Measurements from ENCODE around the gene MAML3.

The MAML3 gene

DNA sequence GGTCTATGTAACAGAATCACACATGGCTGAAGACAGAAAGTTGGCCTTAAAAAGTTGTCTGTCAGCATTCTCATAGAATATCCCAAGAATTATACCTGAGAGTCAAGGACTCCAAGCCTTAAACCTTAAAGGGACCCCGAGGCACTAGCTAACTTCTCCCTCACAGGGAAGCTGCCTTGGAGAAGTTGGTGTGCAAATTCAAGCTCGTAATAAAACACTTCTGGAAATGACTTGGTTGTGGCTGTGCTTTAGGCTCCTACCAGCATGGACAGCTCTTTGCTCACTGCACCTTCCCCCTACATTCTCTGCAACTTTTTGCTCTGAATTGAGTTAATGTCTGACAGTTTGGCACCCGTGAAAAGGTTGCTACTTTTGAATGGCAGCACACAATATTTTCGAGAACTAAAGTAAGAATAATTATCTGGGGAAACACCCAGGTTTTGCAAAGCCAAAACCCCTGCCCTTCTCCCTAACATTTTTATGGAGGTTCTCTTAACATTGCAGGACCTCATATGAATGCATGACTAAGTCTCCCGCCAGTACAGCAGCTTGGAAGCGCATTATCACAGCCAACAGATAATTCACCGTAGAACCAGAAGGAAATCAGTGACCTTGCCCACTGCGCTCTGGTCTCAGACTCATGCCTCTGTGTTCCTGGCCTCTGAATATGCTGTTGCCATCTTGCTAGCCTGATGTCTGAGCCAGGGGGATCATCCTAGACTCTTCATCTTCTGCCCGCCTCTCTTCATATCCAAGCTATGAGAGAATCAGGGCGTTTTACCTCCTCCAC is 397.4 kb downstream of the MAML3 start:
- DNase-seq (ENCODE audit: low read depth) = no peak

- DNase-seq (ENCODE audit: low read depth) = no peak
Observed at GRCh38 chr4:139754938-139755337, 399.0 kb downstream of the MAML3 start.

GRCh38 chr4:139753686-139754085 is 400.3 kb downstream of the MAML3 start:
- no peak for DNase-seq (ENCODE audit: low read depth)

DNA sequence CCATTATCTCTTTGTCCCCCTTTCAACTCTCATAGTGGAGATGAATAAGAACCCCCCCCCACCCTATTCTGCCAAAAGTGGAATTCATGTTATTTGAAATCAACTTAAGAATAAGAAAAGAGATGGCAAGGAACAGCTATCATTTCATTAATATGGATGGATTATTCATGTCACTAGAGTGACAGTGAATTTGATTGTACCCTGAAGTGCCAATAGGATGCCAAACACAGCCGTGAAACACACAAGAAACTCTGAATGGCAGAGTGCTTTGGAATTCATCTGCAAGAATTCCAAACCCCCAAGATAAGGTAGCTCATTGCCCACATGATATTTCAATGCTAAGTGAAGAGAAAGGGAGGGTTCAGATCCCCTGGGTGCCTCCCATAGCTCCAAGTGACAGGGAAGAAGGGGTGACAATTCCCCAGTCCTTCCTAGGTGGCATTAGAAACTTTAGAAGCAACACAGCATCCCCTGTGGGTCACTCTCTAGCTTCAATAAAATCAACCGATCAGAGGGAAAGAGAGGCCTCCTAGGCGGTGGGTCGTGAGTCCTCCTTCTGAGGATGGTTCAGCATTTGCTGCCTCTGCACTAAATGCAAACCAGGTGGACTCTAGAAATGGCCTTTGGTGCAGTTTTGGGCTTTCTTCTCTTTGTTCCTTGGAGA is 404.0 kb downstream of the MAML3 start:
- DNase-seq (ENCODE audit: low read depth) = no peak

- no peak for DNase-seq (ENCODE audit: low read depth)
Observed at GRCh38 chr4:139749338-139749737, 404.6 kb downstream of the MAML3 start.

- DNase-seq (ENCODE audit: low read depth) = no peak
Observed at GRCh38 chr4:139746431-139747171, 407.4 kb downstream of the MAML3 start.

DNA sequence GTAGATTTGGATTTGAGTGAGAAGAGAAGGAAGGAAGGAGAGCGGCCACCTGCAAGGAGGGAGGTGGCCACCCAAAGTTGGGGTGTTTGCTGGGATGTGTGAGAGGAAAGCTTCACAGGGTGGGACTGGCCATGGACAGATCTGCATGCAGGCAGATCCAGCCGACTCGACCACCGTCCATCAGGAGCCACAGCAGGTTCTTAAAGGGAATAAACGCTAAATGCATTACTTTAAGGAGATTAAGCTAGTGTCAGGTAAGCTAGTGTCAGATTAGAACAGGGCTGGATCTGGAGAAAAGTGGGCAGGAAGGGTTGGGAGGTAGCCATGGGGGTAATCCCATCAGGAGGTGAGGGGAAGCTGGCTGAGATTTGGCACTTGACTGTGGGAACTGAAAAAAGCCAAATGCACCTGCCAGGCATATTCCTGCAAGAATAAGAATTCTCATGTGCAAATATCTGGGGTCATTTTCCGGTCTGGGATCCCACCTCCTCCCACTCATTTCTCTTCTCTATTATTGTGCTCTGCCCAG is 408.8 kb downstream of the MAML3 start:
- DNase-seq (ENCODE audit: low read depth) = no peak

DNA sequence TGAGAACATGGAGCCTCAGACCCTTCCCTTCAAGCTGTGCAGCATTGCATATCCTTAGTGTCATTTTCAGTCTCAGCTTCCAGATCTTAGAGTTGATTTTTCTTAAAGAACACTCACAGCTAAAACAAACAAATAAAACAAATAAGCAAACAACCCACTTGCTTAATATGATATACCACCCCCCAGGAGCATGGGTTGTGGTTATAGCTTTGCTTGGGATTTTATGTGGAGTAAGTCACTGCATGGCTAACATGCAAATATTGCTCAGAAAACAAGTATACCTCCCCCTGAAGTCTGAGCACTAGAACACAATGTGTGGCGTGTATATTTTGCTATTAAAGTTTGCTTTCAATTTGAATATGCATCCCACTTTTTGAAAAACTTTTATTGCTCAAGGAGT is 409.8 kb downstream of the MAML3 start:
- DNase-seq (ENCODE audit: low read depth) = no peak

DNA sequence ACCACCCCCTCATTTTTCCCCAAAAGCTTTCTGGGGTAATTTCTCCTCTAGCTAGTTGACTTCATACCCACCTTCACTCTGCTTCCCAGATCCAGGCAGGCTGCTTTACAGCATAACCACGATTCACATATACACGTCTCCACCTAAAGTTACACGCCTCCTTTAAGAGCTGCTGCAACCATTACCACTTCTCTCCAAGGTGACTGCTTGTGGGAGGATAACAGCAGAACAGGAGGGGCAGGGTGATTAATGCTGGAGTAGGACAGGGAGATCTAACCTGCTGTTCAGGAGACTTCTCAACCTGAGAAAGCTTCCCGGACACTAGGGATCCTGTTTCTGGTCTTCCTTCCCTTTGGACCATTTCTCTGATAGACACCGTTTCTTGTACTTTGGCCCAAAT is 411.0 kb downstream of the MAML3 start:
- no peak for DNase-seq (ENCODE audit: low read depth)

- peak; percentile 75 for DNase-seq (ENCODE audit: low read depth)
Observed at GRCh38 chr4:139740531-139741041, 413.4 kb downstream of the MAML3 start.

GRCh38 chr4:139740121-139740520 is 413.9 kb downstream of the MAML3 start:
- no peak for DNase-seq (ENCODE audit: low read depth)

DNA sequence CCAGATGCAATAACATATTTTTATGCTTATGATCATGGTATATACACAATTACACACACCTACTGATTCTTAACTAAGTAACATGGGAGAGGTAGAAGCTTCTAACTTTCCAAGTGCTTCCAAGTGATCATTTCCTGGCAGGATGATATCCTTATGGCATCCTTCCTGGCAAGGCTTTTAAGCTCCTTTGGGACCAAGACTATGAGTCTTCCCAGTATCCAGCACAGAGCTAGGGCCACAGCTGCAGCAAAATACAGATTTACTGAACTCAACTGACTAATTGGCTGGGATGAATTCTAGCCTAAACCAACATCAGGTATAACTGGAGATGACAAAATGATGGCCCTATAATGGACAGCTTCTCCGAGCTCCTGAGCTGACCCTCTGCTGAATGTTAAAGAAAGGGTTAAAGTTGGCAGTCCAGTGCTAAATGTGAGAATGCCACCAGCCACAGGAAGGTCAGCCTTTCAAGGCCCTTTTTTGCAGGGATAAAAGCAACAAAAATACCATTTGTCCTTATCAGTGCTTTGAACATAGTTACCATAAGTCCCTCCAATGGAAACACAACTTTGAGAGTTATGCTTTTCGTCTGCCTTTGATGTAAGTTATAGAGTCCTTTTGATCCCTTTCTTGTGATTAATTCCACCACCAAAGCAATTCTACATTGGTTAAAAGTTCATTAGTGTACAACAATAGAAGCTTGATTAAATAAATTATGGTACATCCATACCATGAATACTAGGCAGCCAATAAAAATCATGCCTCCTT is 415.0 kb downstream of the MAML3 start:
- no peak for DNase-seq (ENCODE audit: low read depth)

DNA sequence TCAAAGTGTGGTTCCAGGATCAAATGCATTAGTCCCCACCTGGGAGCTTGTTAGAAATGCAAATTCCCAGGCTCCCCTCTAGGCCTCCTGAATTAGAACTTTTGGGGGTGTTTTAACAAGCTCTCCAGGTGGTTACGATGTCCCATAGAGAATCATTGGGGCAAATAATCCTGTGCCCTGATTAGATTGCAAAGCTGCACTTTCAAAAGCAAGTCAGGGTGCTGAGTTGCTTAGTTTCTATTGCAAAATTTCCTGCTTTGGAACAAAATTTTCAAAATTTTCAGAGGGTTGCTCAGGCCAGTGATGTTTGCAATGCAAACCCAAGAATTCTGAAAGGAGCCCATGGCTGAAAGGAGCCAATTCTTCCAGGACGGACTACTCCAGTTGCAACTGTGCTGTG is 417.3 kb downstream of the MAML3 start:
- DNase-seq (ENCODE audit: low read depth) = no peak

DNA sequence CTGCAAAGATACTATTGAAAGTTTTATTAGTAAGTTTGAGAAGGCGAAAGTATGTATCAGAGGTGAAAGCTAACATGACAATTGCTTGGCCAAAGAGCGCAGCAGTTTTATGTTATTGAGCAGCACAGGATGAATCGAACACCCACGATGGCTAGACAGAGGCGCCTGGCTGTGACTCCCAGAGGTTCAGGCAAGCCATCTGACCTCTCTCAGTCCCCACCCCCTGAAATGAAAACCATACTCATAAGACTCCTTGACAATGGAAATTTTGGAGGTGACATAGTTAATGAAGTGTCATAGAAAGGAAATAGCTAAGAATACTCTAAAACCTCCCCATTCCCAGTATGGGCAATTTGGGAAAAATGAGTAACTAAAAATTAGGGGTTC is 417.7 kb downstream of the MAML3 start:
- no peak for DNase-seq (ENCODE audit: low read depth)

DNA sequence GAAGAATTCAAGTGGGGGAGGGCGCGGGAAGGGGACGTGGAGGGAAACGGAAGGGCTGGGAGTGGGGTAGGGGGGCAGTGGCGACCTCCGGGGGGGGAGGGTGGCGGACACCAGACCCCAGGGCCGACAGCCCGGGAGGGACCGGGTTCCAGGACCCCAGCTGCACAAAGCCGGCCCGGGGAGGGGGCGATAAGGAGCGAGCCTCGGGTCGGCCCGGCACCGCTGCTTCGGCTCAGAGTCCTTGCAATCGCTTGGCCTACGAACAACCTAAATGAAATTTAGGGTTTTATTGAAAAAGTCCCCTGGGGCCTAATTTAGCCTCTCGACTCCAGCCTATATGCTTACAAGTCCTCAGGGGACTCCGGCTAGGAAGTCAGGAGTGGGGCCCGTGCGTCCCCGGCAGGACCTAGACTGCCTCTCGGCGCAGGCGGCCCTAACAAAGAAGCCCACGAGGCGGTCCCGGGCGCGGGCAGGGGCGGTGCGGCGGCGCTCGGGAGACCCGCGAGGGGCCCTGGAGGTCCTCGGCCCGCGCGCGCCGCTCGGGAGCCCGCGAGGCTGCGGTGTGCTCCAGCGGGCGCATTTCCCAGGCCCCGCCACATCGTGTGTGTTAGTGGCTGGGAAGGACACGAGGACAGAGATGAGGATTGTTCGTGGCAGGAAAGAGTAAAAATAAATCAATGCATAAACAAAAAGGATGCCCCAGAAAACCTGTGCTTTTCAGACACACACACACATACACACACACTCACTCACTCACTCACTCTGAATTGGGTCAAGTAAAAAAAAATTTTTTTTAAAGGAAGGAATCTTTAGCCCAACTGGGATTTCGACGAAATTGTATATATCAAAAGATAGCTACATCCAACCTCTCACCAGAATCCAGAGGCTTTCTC is 418.4 kb downstream of the MAML3 start:
- no peak for DNase-seq (ENCODE audit: low read depth)

- peak; percentile 30 for DNase-seq (ENCODE audit: low read depth)
Observed at GRCh38 chr4:139734875-139735380, 419.1 kb downstream of the MAML3 start.

DNA sequence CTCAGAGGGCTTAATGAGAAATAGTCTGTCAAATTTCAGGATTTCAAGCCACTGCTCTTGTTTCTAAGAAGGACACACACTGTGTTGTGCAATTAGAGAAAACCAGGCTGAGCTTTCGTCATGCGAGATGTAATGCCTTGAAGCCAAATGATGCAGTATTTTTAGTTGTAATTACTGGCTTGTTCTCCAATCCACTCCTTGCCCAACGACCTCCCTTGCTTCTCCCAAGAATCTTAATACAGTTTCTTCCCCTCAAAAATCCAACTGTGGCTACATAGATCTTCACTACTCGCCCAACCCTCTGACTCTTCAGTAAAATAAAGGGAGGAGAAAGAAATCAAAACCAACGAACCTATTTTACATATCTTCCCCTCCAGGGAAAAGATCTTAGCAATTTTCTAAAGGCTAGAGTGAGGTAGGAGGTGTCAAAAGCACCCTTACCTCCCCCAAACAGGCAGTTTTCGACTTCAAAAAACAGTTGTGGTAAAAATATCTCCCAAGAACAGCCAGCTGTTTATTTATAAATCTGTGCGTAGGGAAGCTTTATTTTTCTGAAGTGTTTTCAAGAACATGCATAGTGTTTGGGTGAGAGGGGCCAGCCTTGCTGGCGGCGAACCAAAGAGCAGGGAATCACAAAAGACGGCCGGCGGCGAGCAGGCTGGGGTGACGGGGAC is 419.6 kb downstream of the MAML3 start:
- DNase-seq (ENCODE audit: low read depth) = no peak

- DNase-seq (ENCODE audit: low read depth) = no peak
Observed at GRCh38 chr4:139732991-139733570, 420.9 kb downstream of the MAML3 start.

- DNase-seq (ENCODE audit: low read depth) = no peak
Observed at GRCh38 chr4:139728840-139729239, 425.1 kb downstream of the MAML3 start.

GRCh38 chr4:139728146-139728545 is 425.8 kb downstream of the MAML3 start:
- DNase-seq (ENCODE audit: low read depth) = no peak

Measured in GM04503 (cell line).